Brain microvascular endothelial cell (primary cell): ENCODE results near the gene HELB.

ENCODE experiments used
- DNase-seq: peaks from one replicate; pipeline ENCODE4 v3.0.0-alpha.2; 2020
- H3K27ac ChIP-seq: fragments of 250-450 bp; sonication (Bioruptor Pico); 2 replicates; pipeline ENCODE4 v1.5.1; 2020; ENCODE audit warnings: mild to moderate bottlenecking, moderate library complexity
- H3K27me3 ChIP-seq: fragments of 250-450 bp; sonication (Bioruptor Pico); replicated peaks from 2 replicates; pipeline ENCODE4 v1.5.1; 2020; ENCODE audit warnings: mild to moderate bottlenecking
- H3K36me3 ChIP-seq: fragments of 250-450 bp; sonication (Bioruptor Pico); replicated peaks from 2 replicates; pipeline ENCODE4 v1.5.1; 2020; ENCODE audit warnings: mild to moderate bottlenecking
- H3K4me3 ChIP-seq: 2 replicates; pipeline ENCODE4 v1.5.1; 2011; ENCODE audit warnings: low read depth, mild to moderate bottlenecking, control low read depth, low read length, moderate library complexity
- CTCF ChIP-seq: IDR thresholded peaks from 2 replicates; pipeline ENCODE4 v1.5.1; 2011; ENCODE audit warnings: low read depth, mild to moderate bottlenecking, moderate library complexity, low read length, control low read depth, inconsistent platforms; ENCODE audit errors: missing control alignments
- in situ Hi-C: cut with HindIII; loops from 2 replicates; pipeline ENCODE4 v1.10.0; 2017; ENCODE audit warnings: low sequenced_read_pairs, low pct_ligation_motif_present

The HELB gene

GRCh38 chr12:66304296-66304900 lies 2.1 kb downstream of the HELB start:
- TF ChIP-seq CTCF: no peak
- in situ Hi-C loops: no loop called here
- Histone ChIP-seq H3K36me3 (no peaks in the 10 kb centered on the region), H3K27ac (no peak overlapping the region), H3K27me3 (no peaks in the 10 kb centered on the region), H3K4me3 (no peak overlapping the region)
- DNase-seq: no peak

- DNase-seq: no peak
- Histone ChIP-seq H3K36me3 (peaks cover 2% of the 10 kb centered on the region), H3K27me3 (no peaks in the 10 kb centered on the region), H3K4me3 (no peak overlapping the region), H3K27ac (no peak overlapping the region)
- in situ Hi-C loops: no loop called here
- TF ChIP-seq CTCF: no peak
These were observed 7.3 kb downstream of the HELB start for GRCh38 chr12:66309606-66310005.

GRCh38 chr12:66312189-66312588 lies 9.9 kb downstream of the HELB start:
- in situ Hi-C loops: no loop called here
- Histone ChIP-seq H3K27ac (no peak overlapping the region), H3K36me3 (peaks cover 2% of the 10 kb centered on the region), H3K27me3 (no peaks in the 10 kb centered on the region), H3K4me3 (no peak overlapping the region)
- no peak for TF ChIP-seq CTCF
- DNase-seq: no peak

DNA sequence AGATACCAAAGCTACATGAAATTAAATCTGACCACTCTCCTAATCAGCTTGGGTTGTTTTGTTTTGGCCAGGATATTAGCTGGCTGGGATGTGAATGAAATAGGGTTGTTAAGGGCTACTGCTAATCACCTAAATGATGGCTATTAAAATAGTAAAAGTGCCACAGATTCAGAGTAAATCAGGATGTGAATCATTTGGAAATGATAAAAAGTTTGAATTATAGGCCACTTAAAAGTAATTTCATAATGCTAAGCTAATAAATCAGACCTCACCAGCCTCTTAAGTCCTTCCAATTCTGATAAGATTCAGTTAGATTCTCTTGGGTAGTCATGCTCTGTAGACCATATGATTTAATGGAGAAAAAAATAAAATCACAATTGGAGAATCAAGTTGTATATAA lies 12.0 kb downstream of the HELB start:
- TF ChIP-seq CTCF: no peak
- in situ Hi-C loops: no loop called here
- Histone ChIP-seq H3K27me3 (no peaks in the 10 kb centered on the region), H3K27ac (no peak overlapping the region), H3K4me3 (no peak overlapping the region), H3K36me3 (peaks cover 2% of the 10 kb centered on the region)
- no peak for DNase-seq

DNA sequence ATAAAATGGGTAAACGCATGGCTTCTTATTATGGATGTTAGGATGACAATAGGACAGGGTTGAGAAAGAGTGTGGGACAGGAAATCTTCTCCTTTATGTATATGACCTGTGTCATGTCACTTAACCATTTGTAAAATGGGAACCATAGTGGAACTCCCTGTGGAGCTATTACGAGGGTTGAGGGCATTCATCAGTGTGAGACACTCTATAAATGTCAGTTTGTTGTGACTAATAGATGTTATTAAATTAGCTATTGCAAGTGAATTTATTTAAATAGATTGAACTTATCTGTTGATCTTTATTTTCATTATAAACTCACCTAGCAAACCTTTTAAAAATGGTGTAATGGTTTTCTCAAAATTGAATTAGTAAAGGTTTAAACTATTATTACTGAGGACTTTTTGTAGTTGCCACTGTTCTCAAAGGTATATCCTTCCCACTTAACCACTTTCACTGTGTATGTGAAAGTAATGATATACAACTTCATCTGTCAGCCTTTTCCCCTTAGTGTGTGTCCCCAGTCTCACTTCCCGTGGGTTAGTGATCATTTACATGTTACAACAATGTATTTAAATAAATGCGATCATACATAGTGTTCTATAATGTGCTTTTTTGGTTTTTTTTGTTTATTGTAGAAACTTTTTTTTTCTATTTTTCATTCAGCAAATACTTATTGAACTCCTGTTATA lies 17.1 kb downstream of the HELB start:
- in situ Hi-C loops: no loop called here
- no peak overlapping the region for H3K27ac ChIP-seq
- H3K27me3 ChIP-seq: no peaks in the 10 kb centered on the region
- TF ChIP-seq CTCF: no peak
- no peak overlapping the region for H3K4me3 ChIP-seq
- no peaks in the 10 kb centered on the region for H3K36me3 ChIP-seq
- DNase-seq: no peak

DNA sequence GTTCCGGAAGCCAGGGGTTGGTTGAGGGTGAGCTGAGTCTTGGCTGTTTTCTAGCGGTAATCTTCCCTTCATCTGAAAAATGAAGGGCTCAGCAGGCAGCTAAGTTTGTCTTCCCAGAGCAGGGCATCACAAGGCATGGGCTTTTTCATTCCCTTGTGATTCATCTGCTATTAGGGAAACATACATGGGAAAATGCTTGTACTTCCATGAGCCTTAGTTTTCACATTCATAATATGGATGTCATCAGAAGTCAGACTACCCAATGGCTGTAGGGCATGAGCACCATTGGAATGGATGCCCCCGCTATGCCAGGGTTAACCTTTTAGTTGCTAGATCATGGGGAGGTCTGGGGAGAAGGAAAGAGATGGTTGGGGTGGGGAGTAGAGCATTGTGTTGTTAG lies 18.7 kb downstream of the HELB start:
- no peaks in the 10 kb centered on the region for H3K27me3 ChIP-seq
- TF ChIP-seq CTCF: no peak
- H3K4me3 ChIP-seq: no peak overlapping the region
- no peaks in the 10 kb centered on the region for H3K36me3 ChIP-seq
- in situ Hi-C loops: no loop called here
- H3K27ac ChIP-seq: no peak overlapping the region
- DNase-seq: no peak
